22Rv1 (cell line): ENCODE measurements around the gene SENP7.

ENCODE experiments used
- ZFX ChIP-seq: fragments of 450-650 bp; IDR thresholded peaks from 2 replicates; pipeline ENCODE4 v1.6.1; 2017; ENCODE audit warnings: antibody characterized with exemption, borderline replicate concordance
- TF ChIP-seq, protein P1 (sequence below): fragments of 450-650 bp; IDR thresholded peaks from 2 replicates; pipeline ENCODE4 v1.5.1; 2017; ENCODE audit warnings: mild to moderate bottlenecking

- TF ChIP-seq, protein P1, sequence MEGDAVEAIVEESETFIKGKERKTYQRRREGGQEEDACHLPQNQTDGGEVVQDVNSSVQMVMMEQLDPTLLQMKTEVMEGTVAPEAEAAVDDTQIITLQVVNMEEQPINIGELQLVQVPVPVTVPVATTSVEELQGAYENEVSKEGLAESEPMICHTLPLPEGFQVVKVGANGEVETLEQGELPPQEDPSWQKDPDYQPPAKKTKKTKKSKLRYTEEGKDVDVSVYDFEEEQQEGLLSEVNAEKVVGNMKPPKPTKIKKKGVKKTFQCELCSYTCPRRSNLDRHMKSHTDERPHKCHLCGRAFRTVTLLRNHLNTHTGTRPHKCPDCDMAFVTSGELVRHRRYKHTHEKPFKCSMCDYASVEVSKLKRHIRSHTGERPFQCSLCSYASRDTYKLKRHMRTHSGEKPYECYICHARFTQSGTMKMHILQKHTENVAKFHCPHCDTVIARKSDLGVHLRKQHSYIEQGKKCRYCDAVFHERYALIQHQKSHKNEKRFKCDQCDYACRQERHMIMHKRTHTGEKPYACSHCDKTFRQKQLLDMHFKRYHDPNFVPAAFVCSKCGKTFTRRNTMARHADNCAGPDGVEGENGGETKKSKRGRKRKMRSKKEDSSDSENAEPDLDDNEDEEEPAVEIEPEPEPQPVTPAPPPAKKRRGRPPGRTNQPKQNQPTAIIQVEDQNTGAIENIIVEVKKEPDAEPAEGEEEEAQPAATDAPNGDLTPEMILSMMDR, result no peak
- no peak for TF ChIP-seq ZFX
Measured at GRCh38 chr3:101375586-101375985, 137.4 kb downstream of the SENP7 start.
